ENCODE data around the gene UBTD2. TPM values are rescaled to one million over a fixed set of nuclear protein-coding genes. Genes with fewer than 3 reads are reported as not detected.
"Not testable (repeated sequence)": the region's sequence is repeated elsewhere in the genome, so short reads cannot be mapped to it uniquely, and the experiment has no call there.

The UBTD2 gene
- total and polyA plus RNA-seq, 2 of the 4 experiments (the other 2 are of a cell fraction) = 11.2 to 20.6 TPM

GRCh38 chr5:172197775-172198174, 85.8 kb downstream of the UBTD2 start:
- H4K5ac ChIP-seq (ENCODE audit: low read depth, low read length); H3K56ac ChIP-seq (ENCODE audit: extremely low read depth, insufficient read depth, low read length); H3K18ac ChIP-seq (ENCODE audit: low read depth, low read length); intact Hi-C loops (cut with micrococcal nuclease); H2BK15ac ChIP-seq (ENCODE audit: low read depth, low read length); H3K36me3 ChIP-seq (ENCODE audit: control insufficient read depth, insufficient read depth, low read length); H3K27ac ChIP-seq (ENCODE audit: insufficient read depth, low read length); DNase-seq; H4K91ac ChIP-seq (ENCODE audit: insufficient read depth, low read depth, low read length); H3K9me3 ChIP-seq (ENCODE audit: control insufficient read depth, insufficient read depth, low read length); H3K4me3 ChIP-seq (ENCODE audit: insufficient read depth, low read depth, low read length); H3K4me1 ChIP-seq (ENCODE audit: control insufficient read depth, insufficient read depth, low read length); POLR2A ChIA-PET (ENCODE audit: unreplicated experiment); H2BK120ac ChIP-seq (ENCODE audit: low read depth, low read length); H2AK9ac ChIP-seq (replicated peaks; ENCODE audit: low read depth, low read length, poor library complexity); H2BK20ac ChIP-seq (ENCODE audit: low read depth, low read length); H3K14ac ChIP-seq (replicated peaks; ENCODE audit: low read depth, low read length); BruUV-seq (replicated peaks); H3K27me3 ChIP-seq (ENCODE audit: control insufficient read depth, insufficient read depth, low read length); H2AK5ac ChIP-seq (ENCODE audit: low read depth, low read length); H3K4me2 ChIP-seq (ENCODE audit: low read depth, low read length); H3K9me1 ChIP-seq (ENCODE audit: insufficient read depth, low read length); H3K9ac ChIP-seq (ENCODE audit: low read depth, low read length); H2AFZ ChIP-seq (replicated peaks; ENCODE audit: low read length, poor library complexity); ATAC-seq (ENCODE audit: low read depth); dilution Hi-C loops (cut with HindIII; ENCODE audit: low sequenced_read_pairs, unreplicated experiment); H3K4ac ChIP-seq (ENCODE audit: low read depth, low read length); H4K8ac ChIP-seq (ENCODE audit: low read depth in 2 of 2, low read length in 2 of 2); H4K20me1 ChIP-seq (ENCODE audit: insufficient read depth, low read length); H2BK5ac ChIP-seq (ENCODE audit: low read depth, low read length, poor library complexity, severe bottlenecking); H3K23ac ChIP-seq (ENCODE audit: low read depth, low read length); H3K79me1 ChIP-seq (ENCODE audit: low read depth in 1 of 2, low read length in 2 of 2): not testable (repeated sequence)
- CTCF ChIA-PET = interaction anchor here (0.9 to 2.7 kb wide), 2 partner anchors 9 to 12 kb away, joined by 3 to 7 read pairs; partner anchors contain the start of gene STK10
- peak; percentile 9; the same call in 1 of the 2 replicates for TF ChIP-seq MAFK (IDR thresholded peaks at IDR 0.05; ENCODE audit: low read depth, low read length)
- WGBS, 2 experiments (ENCODE audit: extremely low coverage in 2 of 2, insufficient read length in 1 of 2) = no CpG with 5 or more reads among the region's 4 CpGs
- in situ Hi-C loops (cut with MboI; ENCODE audit: low sequenced_read_pairs) = loop anchor here (25.0 kb wide), 1 partner anchor 785 kb away; the partner anchor contains the start of gene FGF18
